HG03060 (cell line): ENCODE results near the gene MRNIP.

Source experiments
- ATAC-seq: cut with Tn5 transposase; IDR thresholded peaks from one replicate; pipeline ENCODE4 v1.9.1; 2021; ENCODE audit warnings: low read depth, moderate number of reproducible peaks; ENCODE audit not compliant: unreplicated experiment

MRNIP gene

GRCh38 chr5:179858586-179859427 lies at the start of gene MRNIP:
Gene MRNIP (minus strand): TSS chr5:179858817. CDS start chr5:179858796, 21 bp downstream.
- peak; percentile 84 for ATAC-seq

- no peak for ATAC-seq
Observed at GRCh38 chr5:179907556-179908324, 49.1 kb upstream of the MRNIP start, which contains the start of gene TBC1D9B. Gene TBC1D9B (minus strand): TSS chr5:179907897. CDS start chr5:179907821, 76 bp downstream.

- no peak for ATAC-seq
Observed at GRCh38 chr5:179906795-179907555, 48.4 kb upstream of the MRNIP start.

- no peak for ATAC-seq
Observed at GRCh38 chr5:179906294-179906794, 47.7 kb upstream of the MRNIP start.

- no peak for ATAC-seq
Observed at GRCh38 chr5:179905161-179905560, 46.5 kb upstream of the MRNIP start.

- no peak for ATAC-seq
Observed at GRCh38 chr5:179904463-179905160, 46.0 kb upstream of the MRNIP start.

- no peak for ATAC-seq
Observed at GRCh38 chr5:179902763-179903158, 44.1 kb upstream of the MRNIP start.

- ATAC-seq: no peak
Observed at GRCh38 chr5:179901915-179902762, 43.5 kb upstream of the MRNIP start.

GRCh38 chr5:179901462-179901861 lies 42.8 kb upstream of the MRNIP start:
- no peak for ATAC-seq

- ATAC-seq: no peak
Observed at GRCh38 chr5:179900711-179901110, 42.1 kb upstream of the MRNIP start.

- ATAC-seq: no peak
Observed at GRCh38 chr5:179900206-179900605, 41.6 kb upstream of the MRNIP start.

GRCh38 chr5:179895861-179896260 lies 37.2 kb upstream of the MRNIP start:
- no peak for ATAC-seq

GRCh38 chr5:179893958-179894895 lies 35.6 kb upstream of the MRNIP start:
- no peak for ATAC-seq

GRCh38 chr5:179893076-179893957 lies 34.7 kb upstream of the MRNIP start:
- no peak for ATAC-seq

GRCh38 chr5:179892255-179892654 lies 33.6 kb upstream of the MRNIP start:
- no peak for ATAC-seq

- no peak for ATAC-seq
Observed at GRCh38 chr5:179890751-179891682, 32.4 kb upstream of the MRNIP start.
